ENCODE data around the gene RAP1GAP2.

DNA sequence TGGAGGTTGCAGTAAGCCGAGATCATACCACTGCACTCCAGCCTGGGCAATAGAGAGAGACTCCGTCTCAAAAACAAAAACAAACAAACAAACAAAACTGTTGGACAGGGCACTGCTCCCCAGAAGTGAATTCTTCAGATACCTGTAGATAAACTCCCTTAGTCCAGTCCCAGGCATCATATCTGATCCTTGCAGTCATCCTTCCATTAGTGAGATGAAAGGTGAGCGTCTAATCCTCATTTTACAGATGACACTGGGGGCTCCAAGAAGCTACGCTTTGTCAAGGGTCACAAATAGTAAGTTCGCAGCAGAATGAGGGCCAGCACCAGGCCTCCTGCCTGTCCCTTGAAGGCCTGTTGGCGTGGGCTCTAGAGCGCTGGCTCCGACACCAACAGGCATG, 165.2 kb downstream of the RAP1GAP2 start:
- no peak for TF ChIP-seq KLF16 (tag by site-specific recombination; IDR thresholded peaks at IDR 0.05)
- TF ChIP-seq, protein P1, sequence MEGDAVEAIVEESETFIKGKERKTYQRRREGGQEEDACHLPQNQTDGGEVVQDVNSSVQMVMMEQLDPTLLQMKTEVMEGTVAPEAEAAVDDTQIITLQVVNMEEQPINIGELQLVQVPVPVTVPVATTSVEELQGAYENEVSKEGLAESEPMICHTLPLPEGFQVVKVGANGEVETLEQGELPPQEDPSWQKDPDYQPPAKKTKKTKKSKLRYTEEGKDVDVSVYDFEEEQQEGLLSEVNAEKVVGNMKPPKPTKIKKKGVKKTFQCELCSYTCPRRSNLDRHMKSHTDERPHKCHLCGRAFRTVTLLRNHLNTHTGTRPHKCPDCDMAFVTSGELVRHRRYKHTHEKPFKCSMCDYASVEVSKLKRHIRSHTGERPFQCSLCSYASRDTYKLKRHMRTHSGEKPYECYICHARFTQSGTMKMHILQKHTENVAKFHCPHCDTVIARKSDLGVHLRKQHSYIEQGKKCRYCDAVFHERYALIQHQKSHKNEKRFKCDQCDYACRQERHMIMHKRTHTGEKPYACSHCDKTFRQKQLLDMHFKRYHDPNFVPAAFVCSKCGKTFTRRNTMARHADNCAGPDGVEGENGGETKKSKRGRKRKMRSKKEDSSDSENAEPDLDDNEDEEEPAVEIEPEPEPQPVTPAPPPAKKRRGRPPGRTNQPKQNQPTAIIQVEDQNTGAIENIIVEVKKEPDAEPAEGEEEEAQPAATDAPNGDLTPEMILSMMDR (tag by site-specific recombination; IDR thresholded peaks at IDR 0.05): no peak
- TF ChIP-seq, protein P2, sequence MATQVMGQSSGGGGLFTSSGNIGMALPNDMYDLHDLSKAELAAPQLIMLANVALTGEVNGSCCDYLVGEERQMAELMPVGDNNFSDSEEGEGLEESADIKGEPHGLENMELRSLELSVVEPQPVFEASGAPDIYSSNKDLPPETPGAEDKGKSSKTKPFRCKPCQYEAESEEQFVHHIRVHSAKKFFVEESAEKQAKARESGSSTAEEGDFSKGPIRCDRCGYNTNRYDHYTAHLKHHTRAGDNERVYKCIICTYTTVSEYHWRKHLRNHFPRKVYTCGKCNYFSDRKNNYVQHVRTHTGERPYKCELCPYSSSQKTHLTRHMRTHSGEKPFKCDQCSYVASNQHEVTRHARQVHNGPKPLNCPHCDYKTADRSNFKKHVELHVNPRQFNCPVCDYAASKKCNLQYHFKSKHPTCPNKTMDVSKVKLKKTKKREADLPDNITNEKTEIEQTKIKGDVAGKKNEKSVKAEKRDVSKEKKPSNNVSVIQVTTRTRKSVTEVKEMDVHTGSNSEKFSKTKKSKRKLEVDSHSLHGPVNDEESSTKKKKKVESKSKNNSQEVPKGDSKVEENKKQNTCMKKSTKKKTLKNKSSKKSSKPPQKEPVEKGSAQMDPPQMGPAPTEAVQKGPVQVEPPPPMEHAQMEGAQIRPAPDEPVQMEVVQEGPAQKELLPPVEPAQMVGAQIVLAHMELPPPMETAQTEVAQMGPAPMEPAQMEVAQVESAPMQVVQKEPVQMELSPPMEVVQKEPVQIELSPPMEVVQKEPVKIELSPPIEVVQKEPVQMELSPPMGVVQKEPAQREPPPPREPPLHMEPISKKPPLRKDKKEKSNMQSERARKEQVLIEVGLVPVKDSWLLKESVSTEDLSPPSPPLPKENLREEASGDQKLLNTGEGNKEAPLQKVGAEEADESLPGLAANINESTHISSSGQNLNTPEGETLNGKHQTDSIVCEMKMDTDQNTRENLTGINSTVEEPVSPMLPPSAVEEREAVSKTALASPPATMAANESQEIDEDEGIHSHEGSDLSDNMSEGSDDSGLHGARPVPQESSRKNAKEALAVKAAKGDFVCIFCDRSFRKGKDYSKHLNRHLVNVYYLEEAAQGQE (tag by site-specific recombination; IDR thresholded peaks at IDR 0.05): no peak
